Glomerular visceral epithelial cell (primary cell): ENCODE results near the gene NTRK2.

Source experiments
- DNase-seq: peaks from one replicate; pipeline ENCODE4 v3.0.0-alpha.2; 2016; ENCODE audit errors: extremely low spot score

The NTRK2 gene

DNA sequence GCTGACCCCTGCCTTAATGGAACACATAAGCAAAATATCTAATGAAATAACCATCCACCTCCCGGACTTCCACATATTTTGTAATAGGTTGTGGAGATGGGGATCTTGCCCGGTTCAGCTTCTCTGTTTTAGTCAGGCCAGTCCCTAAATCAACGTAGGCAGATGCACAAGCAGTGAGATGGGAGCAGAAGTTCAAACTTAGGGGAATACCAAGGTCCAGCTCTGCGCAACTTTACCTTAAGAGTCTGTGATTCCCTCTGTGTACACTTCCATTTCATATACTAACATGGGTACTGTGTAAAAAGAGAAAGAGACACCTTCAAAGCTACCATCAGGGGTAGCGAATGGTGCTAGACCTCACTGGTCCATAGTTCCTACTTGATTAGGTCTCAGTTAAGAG is 110.9 kb downstream of the NTRK2 start:
- DNase-seq = no peak

DNA sequence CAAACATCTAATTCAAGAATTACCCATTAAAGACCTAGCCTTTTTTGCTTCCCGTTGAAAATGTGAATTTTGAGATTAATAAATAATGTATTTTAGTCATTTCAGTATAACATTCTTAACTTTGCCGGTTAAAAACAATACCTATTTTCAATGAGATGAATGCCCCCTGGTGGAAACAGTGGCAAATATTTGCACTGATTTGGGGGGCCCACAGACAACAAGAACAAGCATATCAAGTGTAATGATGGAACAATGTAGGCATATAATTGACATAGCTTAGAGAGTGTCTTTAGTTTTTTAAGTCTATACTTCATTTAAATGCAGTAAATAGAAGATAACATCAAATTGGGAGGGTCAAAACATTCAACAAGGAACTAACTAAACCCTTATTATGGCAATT is 111.9 kb downstream of the NTRK2 start:
- DNase-seq = no peak

DNA sequence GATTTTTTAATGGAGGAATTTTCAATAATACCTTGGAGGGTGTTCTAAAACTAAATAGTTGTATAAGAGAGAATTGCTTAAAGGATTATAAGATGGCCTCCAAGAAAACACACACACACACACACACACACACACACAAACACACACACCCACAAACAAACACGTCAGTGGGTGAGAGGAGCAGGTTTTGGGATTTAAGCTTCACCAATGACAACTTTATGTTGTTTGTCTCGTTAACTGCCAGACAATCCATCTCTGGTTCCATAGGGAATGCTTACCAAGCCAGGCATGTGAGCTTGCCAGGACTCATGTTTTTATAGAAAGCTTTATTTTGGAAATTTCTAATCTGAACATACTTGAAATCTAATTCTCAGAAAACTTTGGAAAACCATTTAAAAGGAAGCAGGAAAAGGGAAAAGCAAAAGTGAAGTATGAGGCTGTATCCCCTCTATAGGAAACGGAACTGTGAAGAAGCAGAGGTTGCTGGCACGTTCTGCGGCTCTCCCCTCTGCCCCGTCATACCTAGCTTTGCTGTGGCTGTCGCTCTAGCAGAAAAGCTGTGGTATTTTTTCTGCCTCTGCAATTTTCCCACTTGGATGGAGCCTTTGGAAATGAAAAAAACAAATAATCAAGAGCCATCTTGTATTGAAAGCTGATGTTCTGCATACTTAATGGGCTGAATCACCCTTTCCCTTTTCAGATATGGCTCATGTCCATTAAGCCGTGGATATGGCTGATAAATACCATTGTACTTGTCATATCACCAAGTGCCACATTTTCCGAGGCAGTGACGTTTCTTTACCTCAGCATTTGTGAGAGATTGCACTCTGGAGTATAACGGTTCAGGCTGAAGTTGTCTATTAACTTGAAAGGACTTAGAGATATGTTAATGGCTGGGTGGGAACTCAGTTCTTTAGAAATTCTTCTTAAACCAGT is 112.7 kb downstream of the NTRK2 start:
- no peak for DNase-seq

DNA sequence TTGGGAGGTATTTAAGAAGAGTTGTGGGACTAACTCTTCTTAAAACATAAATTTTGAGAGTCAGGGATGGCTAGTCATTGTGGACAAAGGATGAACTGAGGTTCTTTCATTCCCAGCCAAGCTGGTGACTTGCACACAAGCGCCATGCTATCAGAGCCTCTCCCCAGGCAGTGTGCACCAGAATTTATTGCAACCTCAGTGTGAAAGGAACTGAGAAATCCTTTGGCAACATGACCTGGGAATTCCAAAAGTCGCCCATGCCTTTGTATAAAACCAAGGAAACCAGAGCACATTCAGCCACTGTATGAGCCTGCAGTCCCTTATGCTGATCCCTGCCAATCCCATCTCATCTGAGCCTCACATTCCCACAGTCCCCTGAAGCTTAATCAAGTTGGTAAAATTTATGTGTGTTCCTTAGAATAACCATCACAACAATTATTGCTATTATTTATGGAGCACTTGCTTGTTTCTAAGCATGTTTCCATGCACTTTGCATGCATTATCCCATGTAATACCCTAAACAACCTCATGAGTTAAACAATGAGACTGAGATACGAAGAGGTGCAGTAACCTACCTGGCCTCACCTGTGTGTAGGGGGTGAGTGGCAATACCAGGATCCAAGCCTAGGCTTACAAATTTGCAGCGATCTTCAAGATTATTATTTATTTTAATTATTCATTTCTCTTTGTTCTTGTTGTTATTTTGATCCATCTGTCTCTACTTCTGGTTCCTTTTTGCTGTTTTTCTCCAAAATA is 116.4 kb downstream of the NTRK2 start:
- no peak for DNase-seq

DNA sequence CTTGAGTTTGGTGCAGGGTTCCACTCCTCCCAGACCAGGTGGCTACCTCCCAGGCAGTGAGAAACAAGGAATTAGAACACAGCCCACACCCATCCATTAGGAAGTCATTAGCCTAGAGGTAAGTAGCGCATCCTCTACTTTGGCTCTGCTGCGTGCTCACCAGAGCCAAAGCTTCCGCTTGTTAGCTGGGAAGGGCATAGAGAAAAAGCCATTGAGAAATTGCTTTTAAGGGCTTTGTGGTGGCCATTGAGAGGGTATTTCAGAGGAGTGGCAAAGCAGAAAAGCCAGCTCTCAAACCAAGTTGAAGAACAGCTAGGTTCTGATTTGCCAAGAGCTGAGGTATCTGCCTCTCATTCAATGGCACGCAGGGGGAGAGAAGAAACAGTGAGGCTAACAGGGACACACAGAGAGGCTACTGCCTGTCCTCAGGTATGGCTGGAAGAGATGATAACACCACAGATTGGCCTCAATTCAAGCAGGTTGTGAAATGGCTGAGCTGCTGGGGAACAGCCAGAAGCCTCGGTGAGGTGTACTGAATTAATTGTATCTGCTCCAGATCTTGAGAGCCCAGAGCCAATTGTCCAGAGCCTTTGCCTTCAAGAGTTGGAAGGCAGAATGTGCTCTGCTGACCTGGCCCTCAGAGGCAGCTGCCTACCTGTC is 119.4 kb downstream of the NTRK2 start:
- DNase-seq = no peak

DNA sequence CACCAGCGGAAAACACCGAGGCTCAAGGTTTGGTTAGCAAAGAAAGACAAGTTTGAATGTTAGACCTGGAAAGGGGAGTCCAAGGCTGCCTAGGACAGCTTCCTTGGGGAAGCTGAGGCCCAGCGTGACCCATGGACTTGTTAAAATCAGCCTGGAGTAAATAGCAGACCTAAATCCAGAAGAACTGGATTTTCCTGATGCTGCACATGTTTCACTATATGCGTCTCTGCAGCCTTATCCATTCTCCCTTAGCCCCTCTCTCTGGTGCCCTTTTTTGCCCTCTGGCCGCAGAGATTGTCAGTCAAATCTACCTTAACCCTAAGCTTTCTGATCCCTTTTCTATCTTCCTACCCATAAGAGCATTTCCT is 119.9 kb downstream of the NTRK2 start:
- no peak for DNase-seq

DNA sequence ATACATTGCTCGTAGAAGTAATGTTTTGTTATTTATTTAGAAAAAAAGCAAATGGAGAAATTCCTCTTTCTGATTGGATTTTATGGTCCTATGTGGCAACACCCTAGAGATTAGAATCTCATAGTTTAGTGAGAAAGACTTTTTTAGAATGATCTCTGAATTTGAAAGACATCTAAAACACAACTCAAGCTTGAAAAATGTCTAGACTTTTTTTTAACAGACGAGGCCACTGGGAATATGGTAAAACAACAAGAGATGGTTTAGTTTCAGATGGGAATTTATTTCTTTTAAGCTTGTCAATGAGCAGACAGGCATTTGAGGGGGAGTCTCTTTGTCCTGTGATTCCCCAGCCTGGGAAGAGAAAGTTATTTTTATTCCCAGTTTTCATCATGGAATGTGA is 122.1 kb downstream of the NTRK2 start:
- DNase-seq = no peak

DNA sequence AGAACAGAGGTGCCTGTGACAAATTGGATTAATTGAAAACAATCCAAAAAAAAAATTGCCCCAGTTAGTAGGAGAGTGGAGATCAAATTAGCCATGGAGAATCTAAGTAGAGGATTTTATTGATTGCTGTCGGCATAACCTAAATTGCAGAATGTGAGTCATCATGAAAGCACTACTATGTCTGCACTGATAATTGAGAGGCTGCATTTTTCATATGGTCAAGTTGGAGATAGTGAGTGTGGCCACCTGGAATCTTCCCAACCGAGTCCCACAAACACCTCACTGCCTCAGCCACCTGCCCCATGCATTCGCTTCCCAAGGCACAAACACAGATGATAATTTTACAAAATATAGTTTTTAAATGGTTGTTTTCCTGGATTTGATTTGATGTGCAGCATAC is 123.7 kb downstream of the NTRK2 start:
- no peak for DNase-seq

DNA sequence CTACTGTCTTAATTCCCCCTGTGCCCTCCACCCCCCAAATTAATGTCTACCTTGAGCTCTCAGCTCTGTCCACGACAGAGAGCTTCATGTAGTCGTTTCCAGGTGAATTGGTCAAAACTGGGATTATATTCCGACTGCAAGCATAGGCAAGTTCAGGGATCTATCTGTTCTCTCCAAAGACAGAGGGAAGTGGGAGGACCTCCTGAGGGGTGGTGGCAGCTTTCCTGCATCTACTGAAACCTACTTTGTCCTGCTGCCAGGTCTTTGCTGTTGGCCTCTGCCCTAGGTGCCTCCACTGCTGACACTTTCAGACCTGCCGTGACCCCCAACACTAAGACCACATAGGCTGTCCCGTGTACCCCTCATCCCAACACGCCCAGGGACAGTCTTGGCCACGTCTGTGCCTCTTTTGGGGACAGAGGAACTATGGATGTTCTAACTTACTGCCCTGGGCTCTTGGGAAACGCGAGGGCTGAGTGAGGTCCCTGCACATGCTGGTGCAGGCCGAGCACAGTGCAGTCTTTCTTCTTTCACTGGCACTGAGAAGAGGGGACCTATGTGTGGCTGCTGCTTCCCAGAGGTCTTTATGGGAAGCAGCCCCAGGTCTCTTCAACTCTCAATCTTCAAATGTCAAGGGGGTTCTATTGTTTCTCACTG is 125.6 kb downstream of the NTRK2 start:
- DNase-seq = no peak

DNA sequence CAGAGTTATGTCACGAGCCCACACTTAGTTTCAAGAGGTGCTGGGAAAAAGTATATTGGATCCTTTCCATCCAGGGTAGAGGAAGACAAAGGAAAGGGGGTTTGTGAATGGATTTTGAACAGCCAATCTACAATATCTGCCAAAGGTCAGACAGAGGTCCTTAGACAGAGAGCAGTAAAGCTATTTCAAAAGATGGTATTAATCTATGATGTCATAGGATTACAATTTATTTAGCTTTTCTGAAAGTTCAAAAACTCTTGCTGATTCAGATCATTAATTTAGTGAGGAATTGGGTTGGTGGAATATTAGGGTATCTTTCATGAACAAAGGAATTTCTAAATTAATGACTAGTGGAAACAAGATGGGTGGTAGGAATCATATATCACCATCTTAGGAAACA is 126.9 kb downstream of the NTRK2 start:
- no peak for DNase-seq

DNA sequence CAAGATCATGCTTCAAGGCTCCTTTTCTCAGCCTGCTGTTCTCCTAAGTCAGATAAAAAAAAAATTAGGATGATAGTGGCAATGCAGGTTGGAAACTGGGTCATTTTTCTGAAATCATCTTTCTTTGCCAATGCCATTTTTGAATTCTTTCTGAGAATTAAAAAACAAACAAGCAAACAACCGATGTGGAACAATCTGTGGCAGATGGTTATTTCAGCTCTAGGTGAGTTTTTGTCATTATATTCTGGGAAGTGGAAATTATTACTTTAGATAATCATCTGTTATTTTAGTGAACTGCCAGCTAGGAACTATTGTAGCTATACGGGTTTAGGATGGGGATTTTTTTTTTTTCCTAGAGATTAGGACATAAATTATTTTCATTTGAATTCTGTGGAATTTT is 129.7 kb downstream of the NTRK2 start:
- DNase-seq = no peak

DNA sequence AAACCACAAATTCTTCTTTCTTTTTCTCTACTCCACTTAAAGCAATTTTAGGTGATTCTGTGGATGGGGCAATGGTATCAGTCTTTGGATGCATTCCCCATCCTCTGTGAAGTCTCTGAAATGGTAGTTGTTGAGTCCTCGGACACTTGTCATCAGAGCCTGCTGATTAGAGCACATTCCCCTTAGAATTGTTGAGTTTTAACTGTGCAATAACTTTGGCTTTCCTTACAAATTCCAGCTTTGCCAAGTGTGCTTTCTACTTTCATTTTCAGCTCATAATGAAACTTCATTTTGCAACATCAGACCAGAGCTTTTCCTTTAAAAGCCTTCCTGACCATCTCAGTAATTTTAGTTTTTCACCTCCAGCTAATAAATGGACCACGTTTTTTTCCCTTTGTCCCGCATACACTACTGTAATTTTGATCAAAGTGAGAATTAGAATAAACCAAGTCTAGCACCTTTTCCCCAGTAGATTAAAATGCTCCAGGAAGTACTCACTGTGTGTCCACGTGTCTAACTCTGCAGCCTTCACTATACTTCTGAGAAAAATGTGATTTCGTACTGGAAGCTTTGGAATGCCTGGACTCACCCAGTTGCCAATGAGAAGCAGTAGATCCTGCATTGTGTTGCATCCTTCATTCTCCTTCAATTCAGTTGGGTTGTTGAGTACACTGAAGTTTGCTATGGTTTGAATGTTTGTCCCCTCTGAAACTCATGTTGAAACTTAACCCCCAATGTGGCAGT is 135.6 kb downstream of the NTRK2 start:
- no peak for DNase-seq

DNA sequence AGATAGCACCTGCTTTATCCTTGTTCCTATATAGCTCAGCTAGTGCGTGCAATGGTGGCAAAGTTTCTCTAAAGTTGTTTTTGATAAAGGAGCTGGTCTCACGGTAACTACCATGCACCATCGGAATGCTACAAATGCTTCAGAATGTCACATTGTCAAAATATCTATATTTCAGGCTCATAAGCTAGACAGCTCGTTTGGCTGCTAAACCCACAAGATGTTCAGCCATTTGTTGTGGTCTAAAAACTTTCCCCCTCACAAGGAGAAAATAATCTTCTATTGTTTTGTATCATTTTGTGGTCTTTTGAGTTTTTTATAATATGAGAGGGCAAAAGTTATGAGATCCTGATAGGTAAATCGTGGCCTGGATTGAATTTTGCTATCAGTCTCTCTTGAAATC is 137.9 kb downstream of the NTRK2 start:
- DNase-seq = no peak

DNA sequence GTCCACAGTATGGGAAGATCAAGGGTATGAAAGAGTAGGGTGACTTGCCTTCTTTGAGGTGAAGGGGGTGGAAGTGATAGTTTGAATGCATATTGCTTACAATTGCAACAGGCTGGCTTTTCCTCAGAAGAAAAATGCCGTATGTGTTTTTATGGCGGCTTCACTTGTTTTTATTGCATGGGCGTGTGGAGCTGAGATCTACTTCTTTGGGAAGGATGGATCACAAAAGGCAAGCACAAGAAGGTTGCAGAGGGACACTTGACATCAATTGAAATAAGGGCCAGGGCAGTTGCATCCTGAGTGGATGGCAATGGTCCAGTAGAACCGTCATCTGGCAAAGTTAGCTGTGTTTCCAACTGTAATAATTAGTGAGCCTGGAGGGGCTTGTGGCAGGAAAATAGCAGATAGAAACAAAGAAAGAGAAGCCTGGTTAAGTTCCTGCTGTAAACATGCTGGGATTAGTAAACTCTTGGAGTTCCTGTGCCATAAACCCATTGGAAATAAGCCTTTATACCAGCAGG is 138.4 kb downstream of the NTRK2 start:
- DNase-seq = no peak

DNA sequence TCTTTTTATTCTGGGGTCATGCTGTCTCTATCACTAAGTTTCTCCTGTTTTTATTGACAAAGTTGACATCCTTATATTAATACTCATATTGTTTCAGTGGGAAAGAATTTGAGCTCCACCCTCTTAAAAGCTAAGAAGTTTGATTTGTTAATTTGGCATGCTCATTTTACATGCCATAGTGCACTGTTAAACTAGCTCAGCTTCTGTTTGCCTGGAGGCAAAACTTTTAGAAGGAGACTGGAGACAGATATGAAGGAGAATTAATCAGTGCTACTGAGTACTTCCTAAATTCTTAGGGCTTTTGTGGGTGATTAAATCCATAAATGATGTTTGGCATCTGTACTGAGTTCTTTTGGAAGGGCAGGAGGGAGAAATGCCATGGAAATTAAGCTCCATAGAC is 138.9 kb downstream of the NTRK2 start:
- DNase-seq = no peak

DNA sequence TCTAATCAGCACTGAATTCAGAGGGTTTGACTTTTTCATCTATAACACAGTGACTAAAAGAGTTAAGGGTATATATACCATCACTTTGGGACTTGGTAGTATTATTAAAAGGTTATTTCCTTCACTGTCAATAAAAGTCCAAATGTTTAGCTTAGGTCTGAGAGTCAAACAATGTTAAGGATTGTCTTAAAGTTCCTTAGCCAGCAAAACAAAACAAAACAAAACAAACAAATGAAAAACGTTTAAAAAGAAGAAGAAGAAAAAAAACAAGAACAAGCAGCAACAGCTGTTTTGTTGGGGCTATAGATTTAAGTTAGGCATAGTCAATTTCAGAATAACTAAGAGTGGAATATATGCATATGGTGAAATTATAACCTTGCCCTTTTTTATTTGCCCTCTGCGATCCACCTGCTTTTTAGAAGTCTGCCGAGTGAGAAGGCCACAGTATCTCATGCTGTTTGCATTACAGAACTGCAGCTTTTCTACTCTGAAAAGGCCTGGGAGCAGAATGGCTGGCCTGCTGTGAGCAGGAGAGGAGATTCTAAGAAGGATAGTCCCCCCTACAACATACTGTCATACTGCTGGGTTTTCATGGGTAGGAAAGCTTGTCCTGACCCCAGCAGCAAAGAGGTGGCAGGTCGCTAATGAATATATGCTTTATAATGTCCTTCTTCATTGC is 141.7 kb downstream of the NTRK2 start:
- no peak for DNase-seq

DNA sequence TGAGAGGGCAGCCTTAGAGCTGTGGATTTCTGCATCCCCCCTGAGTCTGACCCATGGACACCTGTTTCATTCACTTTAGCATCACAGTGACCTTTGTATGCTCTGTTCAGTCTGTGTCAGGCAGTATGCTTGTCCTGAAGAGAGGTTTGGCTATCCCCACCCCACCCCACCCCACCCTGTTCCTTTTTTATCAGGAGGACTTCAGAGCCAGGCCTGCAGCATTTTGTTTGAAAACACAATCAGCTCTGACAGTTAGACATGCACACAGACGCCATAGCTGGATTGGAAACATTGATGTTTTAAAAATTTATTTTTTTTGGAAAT is 142.2 kb downstream of the NTRK2 start:
- DNase-seq = no peak

DNA sequence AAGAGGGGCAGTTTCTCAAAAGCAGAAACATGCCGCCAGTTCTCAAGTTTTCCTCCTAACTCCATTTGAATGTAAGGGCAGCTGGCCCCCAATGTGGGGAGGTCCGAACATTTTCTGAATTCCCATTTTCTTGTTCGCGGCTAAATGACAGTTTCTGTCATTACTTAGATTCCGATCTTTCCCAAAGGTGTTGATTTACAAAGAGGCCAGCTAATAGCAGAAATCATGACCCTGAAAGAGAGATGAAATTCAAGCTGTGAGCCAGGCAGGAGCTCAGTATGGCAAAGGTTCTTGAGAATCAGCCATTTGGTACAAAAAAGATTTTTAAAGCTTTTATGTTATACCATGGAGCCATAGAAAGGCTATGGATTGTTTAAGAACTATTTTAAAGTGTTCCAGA is 142.8 kb downstream of the NTRK2 start:
- DNase-seq = no peak

DNA sequence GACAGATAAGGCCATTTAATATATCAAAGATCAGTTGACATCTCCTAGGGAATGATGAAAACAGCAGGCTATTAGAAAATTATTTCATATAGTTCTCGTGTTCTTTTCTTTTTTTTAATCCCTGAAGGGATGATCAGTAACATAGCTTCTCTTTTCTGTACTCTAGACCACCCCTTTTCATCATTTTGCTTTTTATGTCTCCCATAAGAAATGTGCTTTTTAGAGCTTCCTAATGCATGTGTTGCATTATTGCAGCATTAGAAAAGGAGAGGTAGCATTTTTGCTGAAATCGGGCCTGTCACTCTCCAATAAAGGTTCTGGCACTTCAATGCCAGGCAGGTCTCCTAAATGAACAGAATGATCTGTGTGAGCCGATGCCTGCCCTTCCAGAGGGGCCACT is 143.3 kb downstream of the NTRK2 start:
- DNase-seq = no peak

DNA sequence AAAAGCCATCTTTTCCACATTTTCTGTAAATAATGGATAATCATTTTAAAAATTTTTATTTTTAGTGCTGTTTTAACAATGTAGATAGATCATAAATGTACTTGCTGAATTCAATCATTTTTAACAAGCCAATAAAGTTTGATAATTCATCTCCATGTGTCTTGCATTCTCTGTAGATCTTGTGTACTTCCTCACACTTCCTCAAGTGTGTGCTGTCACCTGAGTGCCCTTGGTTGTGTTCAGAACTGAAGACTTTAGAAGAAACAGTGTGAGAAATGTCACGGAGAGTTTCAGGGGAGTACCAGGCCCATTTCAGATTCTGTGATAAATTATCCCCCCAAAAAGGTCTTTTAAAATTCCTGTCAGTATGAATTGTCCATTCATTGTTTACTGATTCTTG is 146.0 kb downstream of the NTRK2 start:
- no peak for DNase-seq

DNA sequence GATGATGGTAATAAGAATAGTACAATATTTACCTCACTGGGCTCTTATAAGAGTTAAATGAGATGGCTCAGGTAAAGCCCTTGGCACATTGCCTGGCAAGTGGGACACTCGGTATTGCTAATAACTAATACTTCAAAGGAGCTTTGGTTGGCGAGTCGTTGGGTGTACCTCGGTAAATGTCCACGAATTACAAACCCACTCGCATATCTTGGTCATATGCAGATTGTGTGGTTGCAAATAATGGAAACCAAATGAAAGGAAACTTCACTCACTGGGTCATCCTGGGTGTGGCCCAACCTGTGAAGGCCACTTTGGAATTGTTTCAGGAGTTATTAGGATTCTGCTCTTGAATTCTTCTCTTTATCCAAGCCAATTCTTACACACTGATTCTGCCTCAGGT is 147.5 kb downstream of the NTRK2 start:
- no peak for DNase-seq
